ENCODE measurements around the gene BRD9.

Gene BRD9

GRCh38 chr5:876398-877365 is 15.9 kb downstream of the BRD9 start:
- no peak for DNase-seq

- no peak for DNase-seq
These were observed 16.7 kb downstream of the BRD9 start for GRCh38 chr5:875931-876330.

DNA sequence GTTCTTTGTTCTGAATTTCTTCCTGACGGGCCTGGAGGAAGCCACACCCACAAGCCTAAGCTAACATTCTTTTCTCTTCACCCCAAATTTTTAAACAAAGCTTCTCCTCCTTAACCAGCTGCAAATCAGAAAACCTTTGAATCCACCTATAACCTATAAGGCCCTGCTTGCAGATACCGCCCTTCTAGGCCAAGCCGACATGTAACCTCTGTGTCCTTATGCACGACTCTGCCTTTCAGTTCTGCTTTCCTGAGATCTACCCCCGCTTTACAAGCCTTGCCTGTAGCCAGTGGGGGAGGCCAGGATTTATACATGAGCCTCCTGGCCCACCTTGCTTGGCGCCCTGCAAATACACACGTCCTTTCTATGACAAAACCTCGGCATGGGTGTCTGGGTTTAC is 19.3 kb downstream of the BRD9 start:
- no peak for DNase-seq

- no peak for DNase-seq
These were observed 20.3 kb downstream of the BRD9 start for GRCh38 chr5:872301-872700.

DNA sequence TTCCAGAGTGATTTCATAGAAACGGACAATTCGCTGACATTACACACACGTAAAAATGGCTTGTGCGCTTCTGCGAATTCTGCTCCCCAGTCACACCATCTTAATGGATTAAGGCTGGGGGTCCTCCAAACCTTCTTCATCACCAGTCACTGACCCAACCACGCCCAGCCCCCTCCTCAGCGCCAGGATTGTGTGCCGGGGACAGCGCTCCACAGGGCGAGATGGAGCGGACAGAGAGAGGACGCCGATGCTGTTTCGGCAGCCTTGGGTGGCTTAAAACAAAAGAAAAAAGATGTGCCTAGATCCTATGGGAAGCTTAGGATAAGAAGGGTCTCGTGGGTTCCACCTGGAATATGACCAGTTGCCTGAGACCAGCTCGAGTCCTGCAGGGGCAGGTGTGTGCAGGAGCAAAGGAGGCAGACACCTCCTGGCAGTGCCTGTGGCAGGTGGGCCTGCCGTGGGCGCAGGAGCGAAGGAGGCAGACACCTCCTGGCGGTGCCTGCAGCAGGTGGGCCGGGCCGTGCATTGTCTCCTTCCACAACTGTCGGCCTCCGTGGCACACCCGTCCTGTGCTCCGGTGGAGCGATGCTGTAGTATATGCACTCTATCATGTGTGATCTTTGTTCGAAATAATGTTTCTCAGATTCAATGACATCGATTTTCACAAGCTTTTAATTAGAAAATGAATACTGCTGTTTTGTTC is 20.9 kb downstream of the BRD9 start:
- DNase-seq: no peak

DNA sequence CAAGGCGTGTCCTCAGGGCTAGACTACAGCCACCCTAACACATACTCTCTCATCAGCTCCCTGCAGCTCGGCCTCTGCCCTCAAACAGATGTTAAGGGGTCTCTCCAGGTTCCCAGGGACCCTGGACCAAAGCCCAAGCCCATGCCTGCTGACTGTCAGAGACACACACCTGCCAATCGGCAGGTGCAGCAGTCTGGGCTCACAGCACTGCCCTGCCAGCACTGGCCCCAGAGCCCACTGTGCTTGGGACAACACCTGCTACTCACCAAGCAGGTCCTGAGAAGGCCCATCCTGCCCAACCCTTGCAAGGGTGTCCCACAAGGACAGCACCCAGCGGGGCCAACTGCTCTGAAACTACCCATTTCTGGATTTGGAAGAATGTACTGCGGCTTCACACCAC is 21.6 kb downstream of the BRD9 start:
- DNase-seq: no peak

- no peak for DNase-seq
These were observed 24.0 kb downstream of the BRD9 start for GRCh38 chr5:868428-869135.

GRCh38 chr5:867300-867870 is 25.2 kb downstream of the BRD9 start:
- no peak for DNase-seq

DNA sequence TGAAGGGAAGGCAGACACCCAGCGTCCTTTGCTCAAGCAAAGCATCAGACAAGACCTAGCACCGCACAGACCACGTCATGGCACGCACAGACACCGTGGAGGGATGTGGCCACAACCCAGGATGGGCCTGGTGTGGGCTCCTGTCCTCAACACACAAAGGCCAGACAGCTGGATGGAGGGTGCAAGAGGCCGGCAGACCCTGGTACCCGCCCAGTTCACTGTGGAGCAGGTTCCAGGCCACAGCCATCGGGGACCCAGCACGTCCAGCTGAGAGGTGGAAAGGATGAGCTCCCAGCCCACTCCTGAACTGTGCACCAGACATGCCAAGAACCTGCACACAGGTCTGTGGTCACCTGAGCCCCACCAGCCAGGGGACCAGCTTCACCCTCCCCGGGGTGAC is 26.8 kb downstream of the BRD9 start:
- DNase-seq: no peak

- DNase-seq: no peak
These were observed 27.5 kb downstream of the BRD9 start for GRCh38 chr5:865168-865521.

GRCh38 chr5:864492-865167 is 28.0 kb downstream of the BRD9 start:
- DNase-seq: no peak

DNA sequence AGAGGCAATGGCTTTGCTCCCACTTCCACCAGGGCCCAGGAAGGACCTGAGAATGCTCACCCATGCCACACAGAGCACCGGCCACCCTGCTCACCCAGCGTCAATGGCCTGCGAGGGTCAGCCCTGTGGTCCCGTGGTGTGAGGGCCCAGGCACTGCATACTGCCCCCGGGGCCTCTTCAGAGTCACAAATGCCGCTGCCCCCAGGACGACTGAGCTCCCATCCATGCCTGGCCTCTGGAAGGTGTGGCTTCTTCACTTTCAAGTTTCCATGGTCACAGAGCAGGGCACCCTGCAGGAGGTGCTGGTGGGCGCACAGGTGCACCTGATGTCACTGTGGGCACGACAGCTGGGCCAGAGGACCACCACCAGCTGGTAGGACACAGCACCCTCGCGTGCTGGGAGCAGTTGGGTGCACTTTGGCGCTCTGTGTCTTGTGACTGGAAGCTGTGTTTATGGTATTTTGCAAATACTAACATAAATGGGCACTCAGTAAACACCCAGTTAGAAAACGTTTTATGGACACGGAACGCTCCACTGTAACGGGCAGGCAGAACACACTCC is 29.3 kb downstream of the BRD9 start:
- no peak for DNase-seq

DNA sequence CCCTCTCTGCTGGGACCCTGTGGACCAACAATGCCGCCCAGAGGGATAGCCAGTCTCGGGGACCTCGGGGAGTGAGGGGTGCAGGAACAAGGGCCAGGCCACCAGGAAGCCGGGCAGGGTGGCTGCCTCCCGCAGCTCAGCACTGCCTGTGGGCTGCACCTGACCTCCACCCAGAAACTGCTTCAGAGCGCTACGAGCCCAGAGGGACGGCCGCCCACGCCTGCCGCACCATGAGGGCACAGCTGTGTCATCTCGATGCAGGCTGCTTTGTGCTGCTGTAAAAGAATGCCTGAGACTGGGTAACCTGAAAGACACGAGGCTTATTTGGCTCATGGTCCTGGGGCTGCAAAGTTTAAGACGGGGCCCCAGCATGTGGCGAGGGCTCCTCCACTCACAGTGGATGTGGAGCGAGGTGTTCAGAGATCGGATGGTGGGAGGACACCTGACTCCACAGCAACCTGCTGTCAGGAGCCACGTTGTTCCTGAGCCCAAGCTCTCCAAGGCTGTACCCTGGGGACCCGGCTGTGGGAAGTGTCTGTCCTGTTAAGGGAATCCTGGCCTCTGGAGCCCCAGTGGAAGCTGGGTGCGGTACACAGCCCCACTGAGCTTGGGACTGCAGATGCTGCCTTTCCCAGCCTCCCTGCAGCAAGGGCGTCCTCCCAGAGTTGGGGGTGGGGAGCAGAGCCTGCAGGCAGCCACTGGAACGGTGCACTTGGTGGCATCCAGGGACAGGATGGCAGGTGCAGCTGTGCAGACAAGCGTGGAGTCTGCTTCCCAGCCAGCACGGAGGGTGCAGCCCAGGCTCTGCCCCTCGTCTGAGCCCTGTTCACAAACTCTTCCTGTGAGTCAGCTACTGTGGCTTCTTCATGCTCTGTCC is 30.0 kb downstream of the BRD9 start:
- no peak for DNase-seq

GRCh38 chr5:861442-862366 is 30.9 kb downstream of the BRD9 start:
- no peak for DNase-seq

DNA sequence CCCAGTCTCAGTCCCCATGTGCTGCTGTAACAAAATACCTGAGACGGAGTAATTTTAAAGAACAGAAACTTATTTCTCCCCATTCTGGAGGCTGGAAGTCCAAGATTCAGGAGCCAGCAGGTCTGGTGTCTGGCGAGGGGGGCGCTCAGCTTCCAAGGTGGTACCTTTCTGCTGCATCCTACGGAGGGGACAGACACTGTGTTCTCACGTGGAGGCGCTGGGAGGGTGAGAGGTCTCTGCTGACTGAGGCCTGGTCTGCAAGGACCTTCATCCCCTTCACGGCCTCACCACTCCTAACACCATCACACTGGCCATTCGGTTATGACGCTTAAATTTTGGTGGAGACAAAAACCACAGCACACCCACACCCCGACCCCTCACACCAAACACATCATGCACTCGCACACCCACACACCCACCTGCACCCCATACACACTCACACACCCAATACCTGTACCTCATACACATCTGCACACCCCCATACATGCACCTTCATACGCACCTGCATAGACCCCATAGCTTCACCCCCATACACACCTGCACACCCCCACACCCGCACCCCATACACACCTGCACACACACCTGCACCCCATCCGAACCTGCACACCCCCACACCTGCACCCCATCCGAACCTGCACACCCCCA is 32.0 kb downstream of the BRD9 start:
- DNase-seq: no peak

GRCh38 chr5:859798-860296 is 32.8 kb downstream of the BRD9 start:
- no peak for DNase-seq

- no peak for DNase-seq
These were observed 33.2 kb downstream of the BRD9 start for GRCh38 chr5:859391-859790.

DNA sequence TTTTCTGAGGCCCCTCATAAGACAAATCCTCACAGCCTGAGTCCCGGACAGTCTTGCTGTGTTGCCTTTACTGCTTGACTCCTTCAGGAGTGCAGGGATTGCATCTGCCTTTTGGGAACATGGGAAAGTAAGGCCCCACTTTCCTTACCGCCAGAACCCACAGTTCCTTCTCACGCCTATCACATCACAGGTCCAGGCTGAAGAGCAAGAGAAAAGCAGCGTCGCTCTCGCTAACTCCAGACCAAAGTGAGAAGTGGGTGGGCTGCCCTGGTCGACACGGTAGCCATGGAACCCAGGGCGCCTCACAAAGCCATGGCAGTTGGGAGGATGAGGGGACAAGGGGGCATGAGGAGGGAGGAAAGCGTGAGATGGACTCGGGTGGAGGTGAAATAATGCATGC is 33.9 kb downstream of the BRD9 start:
- DNase-seq: no peak

Measured in activated CD4-positive, CD25-positive, alpha-beta regulatory T cell treated with anti-CD3 and anti-CD28 coated beads, Interleukin-2, amount 50 U/mL, for 72 hours (primary cell).